Panc1 (cell line): ENCODE measurements around the gene CARHSP1.

Experiments
- CTCF ChIP-seq: fragments of 450-650 bp; IDR thresholded peaks from 2 replicates; pipeline ENCODE4 v1.5.1; 2017; ENCODE audit warnings: mild to moderate bottlenecking
- POLR2AphosphoS5 ChIP-seq: IDR thresholded peaks from 2 replicates; pipeline ENCODE4 v1.6.1; 2012; ENCODE audit warnings: mild to moderate bottlenecking, low read depth, low read length, moderate library complexity
- REST ChIP-seq, 2 experiments: IDR thresholded peaks; 2 replicates each; pipeline ENCODE4 v1.6.1; 2011 to 2012; ENCODE audit warnings: low read depth in 2 of 2, control low read depth in 1 of 2, low read length in 1 of 2, mild to moderate bottlenecking in 1 of 2, moderate library complexity in 1 of 2; ENCODE audit not compliant: insufficient read depth in 1 of 2

- TF ChIP-seq POLR2AphosphoS5 (peak; percentile 28; the same call in 1 of the 2 replicates), CTCF (no peak), REST (IDR thresholded peaks at IDR 0.05; ENCODE audit: insufficient read depth in 1 of 2, low read depth in 2 of 2, low read length in 1 of 2) (0 out of 4 replicates have a peak, but pooled peaks of 1 of the 2 experiments have one; percentile 28)
These were observed 5.0 kb downstream of the CARHSP1 start for GRCh38 chr16:8863594-8864424.
